WTC11 (cell line): ENCODE results near the gene ZNF335. TPM values are rescaled to one million over a fixed set of nuclear protein-coding genes. Genes with fewer than 3 reads are reported as not detected.

Experiments
- ATAC-seq: fragments of 200-7000 bp; cut with Tn5 transposase; 2 replicates; pipeline ENCODE4 v1.10.0; 2021; ENCODE audit warnings: mild to moderate bottlenecking, moderate library complexity
- CTCF ChIA-PET: fragments of 300-600 bp; sonication (Branson Sonifier 250); formaldehyde crosslinking; loops from one replicate; lab custom pipeline; 2021; ENCODE audit warnings: antibody characterized with exemption; lab: Charles Lee
- POLR2A ChIA-PET: fragments of 350-600 bp; sonication (Branson Sonifier 250); formaldehyde crosslinking; loops from one replicate; lab custom pipeline; 2021; ENCODE audit warnings: antibody characterized with exemption; lab: Charles Lee
- DNase-seq: peaks from one replicate; pipeline ENCODE4 v3.0.0; 2021; ENCODE audit warnings: low spot score
- H3K27ac Mint-ChIP-seq: 2 replicates; pipeline ENCODE4 v1.8.0; 2021; ENCODE audit warnings: mixed read lengths
- H3K27me3 Mint-ChIP-seq: 2 replicates; pipeline ENCODE4 v1.8.0; 2021; ENCODE audit warnings: low read depth, mild to moderate bottlenecking, moderate library complexity, mixed read lengths
- H3K36me3 Mint-ChIP-seq: 2 replicates; pipeline ENCODE4 v1.8.0; 2021; ENCODE audit warnings: mixed read lengths
- H3K4me1 Mint-ChIP-seq: 2 replicates; pipeline ENCODE4 v1.8.0; 2022; ENCODE audit warnings: mixed read lengths
- H3K4me3 Mint-ChIP-seq: 2 replicates; pipeline ENCODE4 v1.8.0; 2021; ENCODE audit warnings: mild to moderate bottlenecking, moderate library complexity, mixed read lengths
- H3K9me3 Mint-ChIP-seq: 2 replicates; pipeline ENCODE4 v1.8.0; 2021; ENCODE audit warnings: mixed read lengths
- CREB1 ChIP-seq: sonication (generic); formaldehyde crosslinking; IDR thresholded peaks from 2 replicates; pipeline ENCODE4 v1.8.0; 2023; ENCODE audit warnings: mild to moderate bottlenecking, missing genetic modification reagents
- CREM ChIP-seq: sonication (generic); formaldehyde crosslinking; IDR thresholded peaks from 2 replicates; pipeline ENCODE4 v1.8.1; 2022; ENCODE audit warnings: mild to moderate bottlenecking, missing genetic modification reagents, moderate library complexity
- GRHL2 ChIP-seq: fragments of 250-450 bp; sonication (Bioruptor Pico); IDR thresholded peaks from 2 replicates; pipeline ENCODE4 v1.8.0; 2022; ENCODE audit warnings: mild to moderate bottlenecking, moderate library complexity; ENCODE audit not compliant: insufficient replicate concordance, severe bottlenecking
- SMAD4 ChIP-seq: sonication (generic); formaldehyde crosslinking; IDR thresholded peaks from 2 replicates; pipeline ENCODE4 v1.8.0; 2022; ENCODE audit warnings: mild to moderate bottlenecking, missing genetic modification reagents
- SP1 ChIP-seq: sonication (generic); formaldehyde crosslinking; conservative IDR thresholded peaks from 2 replicates; pipeline ENCODE4 v1.8.1; 2022; ENCODE audit warnings: missing genetic modification reagents
- TEAD4 ChIP-seq: sonication (generic); formaldehyde crosslinking; IDR thresholded peaks from 2 replicates; pipeline ENCODE4 v1.8.0; 2022; ENCODE audit warnings: mild to moderate bottlenecking, missing genetic modification reagents
- ZBTB21 ChIP-seq: sonication (generic); formaldehyde crosslinking; IDR thresholded peaks from 2 replicates; pipeline ENCODE4 v1.8.1; 2023; ENCODE audit warnings: mild to moderate bottlenecking, missing genetic modification reagents, borderline replicate concordance
- ZNF232 ChIP-seq: sonication (generic); formaldehyde crosslinking; IDR thresholded peaks from 2 replicates; pipeline ENCODE4 v1.8.0; 2022; ENCODE audit warnings: mild to moderate bottlenecking, missing genetic modification reagents
- total RNA-seq: library from RNA; stranded (reverse); gene quantifications from 3 replicates; pipeline ENCODE4 v1.2.3, GENCODE V29; 2021
- TF ChIP-seq, protein P1 (sequence below): sonication (generic); formaldehyde crosslinking; IDR thresholded peaks from 2 replicates; pipeline ENCODE4 v1.8.1; 2022; ENCODE audit warnings: low read depth, mild to moderate bottlenecking, moderate library complexity, missing genetic modification reagents, borderline replicate concordance
- TF ChIP-seq, protein P2 (sequence below): sonication (generic); formaldehyde crosslinking; IDR thresholded peaks from 2 replicates; pipeline ENCODE4 v1.8.1; 2023; ENCODE audit warnings: mild to moderate bottlenecking, missing genetic modification reagents, borderline replicate concordance
- TF ChIP-seq, protein P3 (sequence below): fragments of 250-450 bp; sonication (Bioruptor Pico); conservative IDR thresholded peaks from 2 replicates; pipeline ENCODE4 v1.9.0; 2021; ENCODE audit warnings: mild to moderate bottlenecking
- TF ChIP-seq, protein P4 (sequence below): fragments of 200-600 bp; IDR thresholded peaks from 2 replicates; pipeline ENCODE4 v1.8.0; 2022; ENCODE audit warnings: antibody characterized with exemption

The ZNF335 gene
- total RNA-seq, 1 experiment from 2014 or later, result 20.0 TPM

DNA sequence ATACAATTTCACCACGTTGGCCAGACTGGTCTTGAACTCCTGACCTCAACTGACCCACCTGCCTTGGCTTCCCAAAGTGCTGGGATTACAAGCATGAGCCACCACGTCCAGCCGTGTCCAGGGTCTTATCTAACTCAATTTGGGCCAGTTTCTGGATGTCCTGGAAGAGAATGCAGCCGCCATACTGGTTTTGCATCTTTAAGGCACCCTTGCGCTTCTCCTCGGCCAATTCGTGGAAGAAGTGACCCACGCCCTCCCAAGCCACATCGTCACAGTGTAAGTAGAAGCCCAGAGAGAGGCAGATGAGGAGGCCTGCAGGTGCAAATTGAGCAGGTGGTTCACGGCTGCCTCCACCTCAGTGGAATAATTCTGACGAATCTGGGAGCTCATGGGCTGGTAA lies 3.7 kb upstream of the ZNF335 start:
- Mint-ChIP-seq H3K9me3 (no peaks in the 10 kb centered on the region), H3K27me3 (no peaks in the 10 kb centered on the region; the same call in 1 of the 2 replicates), H3K4me3 (no peak overlapping the region), H3K4me1 (peaks cover 7% of the 10 kb centered on the region), H3K27ac (no peak overlapping the region), H3K36me3 (no peaks in the 10 kb centered on the region)
- DNase-seq (no peak), ATAC-seq (no peak)
- TF ChIP-seq ZNF232 (CRISPR knock-in tag) (no peak), TEAD4 (CRISPR knock-in tag) (no peak)
- TF ChIP-seq, protein P1, sequence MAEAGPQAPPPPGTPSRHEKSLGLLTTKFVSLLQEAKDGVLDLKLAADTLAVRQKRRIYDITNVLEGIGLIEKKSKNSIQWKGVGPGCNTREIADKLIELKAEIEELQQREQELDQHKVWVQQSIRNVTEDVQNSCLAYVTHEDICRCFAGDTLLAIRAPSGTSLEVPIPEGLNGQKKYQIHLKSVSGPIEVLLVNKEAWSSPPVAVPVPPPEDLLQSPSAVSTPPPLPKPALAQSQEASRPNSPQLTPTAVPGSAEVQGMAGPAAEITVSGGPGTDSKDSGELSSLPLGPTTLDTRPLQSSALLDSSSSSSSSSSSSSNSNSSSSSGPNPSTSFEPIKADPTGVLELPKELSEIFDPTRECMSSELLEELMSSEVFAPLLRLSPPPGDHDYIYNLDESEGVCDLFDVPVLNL (CRISPR knock-in tag), result no peak
- ChIA-PET POLR2A (no interaction called here), CTCF (interaction anchor here (0.9 to 3.5 kb wide), 4 partner anchors 11 to 151 kb away, joined by 4 to 16 read pairs (median 10); no protein-coding TSS in a partner anchor)

DNA sequence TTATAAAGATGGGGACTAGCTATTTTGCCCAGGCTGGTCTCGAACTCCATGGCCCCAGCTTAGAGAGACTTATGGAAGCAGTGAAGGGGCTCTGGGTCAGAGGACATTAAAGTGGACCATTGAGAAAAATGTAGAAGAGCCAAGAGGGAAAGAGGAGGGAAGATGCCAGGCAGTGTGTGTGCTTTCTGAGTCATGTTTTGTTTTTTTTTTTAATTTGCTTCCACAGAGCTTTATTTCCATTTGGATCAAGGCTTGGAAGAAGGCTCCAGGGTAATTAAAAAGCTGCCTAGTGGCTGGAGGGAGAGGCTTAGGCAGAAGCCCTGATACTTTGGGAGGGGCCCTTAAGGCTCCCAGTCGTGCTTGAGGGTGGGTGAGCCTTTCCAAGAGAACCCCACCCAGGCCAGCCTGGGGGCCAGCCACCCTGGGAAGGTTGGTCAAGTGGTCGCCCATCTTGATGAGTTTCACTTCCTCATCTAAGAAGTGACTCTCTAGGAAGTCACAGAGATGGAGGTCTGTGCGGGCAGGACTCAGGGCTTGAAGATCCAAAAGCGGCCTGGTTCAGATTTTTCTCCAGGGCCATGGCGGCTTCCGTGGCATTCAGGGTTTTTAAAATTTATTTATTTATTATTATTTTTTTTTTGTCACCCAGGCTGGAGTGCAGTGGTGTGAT lies 3.0 kb upstream of the ZNF335 start:
- CTCF ChIA-PET, result interaction anchor here (1.4 to 3.5 kb wide), 4 partner anchors 12 to 151 kb away, joined by 4 to 16 read pairs (median 11); no protein-coding TSS in a partner anchor
- Mint-ChIP-seq H3K27me3 (no peaks in the 10 kb centered on the region; the same call in 1 of the 2 replicates), H3K36me3 (no peaks in the 10 kb centered on the region), H3K27ac (no peak overlapping the region), H3K9me3 (no peaks in the 10 kb centered on the region), H3K4me1 (peaks cover 11% of the 10 kb centered on the region), H3K4me3 (no peak overlapping the region)
- DNase-seq, result no peak
- POLR2A ChIA-PET, result interaction anchor here (0.6 kb wide), 1 partner anchor 205 kb away, joined by 3 read pairs; no protein-coding TSS in a partner anchor
- TF ChIP-seq SMAD4 (CRISPR knock-in tag) (no peak), ZBTB21 (CRISPR knock-in tag) (no peak), CREB1 (no peak), SP1 (CRISPR knock-in tag) (no peak), CREM (CRISPR knock-in tag) (no peak), GRHL2 (no peak)
- TF ChIP-seq, protein P2, sequence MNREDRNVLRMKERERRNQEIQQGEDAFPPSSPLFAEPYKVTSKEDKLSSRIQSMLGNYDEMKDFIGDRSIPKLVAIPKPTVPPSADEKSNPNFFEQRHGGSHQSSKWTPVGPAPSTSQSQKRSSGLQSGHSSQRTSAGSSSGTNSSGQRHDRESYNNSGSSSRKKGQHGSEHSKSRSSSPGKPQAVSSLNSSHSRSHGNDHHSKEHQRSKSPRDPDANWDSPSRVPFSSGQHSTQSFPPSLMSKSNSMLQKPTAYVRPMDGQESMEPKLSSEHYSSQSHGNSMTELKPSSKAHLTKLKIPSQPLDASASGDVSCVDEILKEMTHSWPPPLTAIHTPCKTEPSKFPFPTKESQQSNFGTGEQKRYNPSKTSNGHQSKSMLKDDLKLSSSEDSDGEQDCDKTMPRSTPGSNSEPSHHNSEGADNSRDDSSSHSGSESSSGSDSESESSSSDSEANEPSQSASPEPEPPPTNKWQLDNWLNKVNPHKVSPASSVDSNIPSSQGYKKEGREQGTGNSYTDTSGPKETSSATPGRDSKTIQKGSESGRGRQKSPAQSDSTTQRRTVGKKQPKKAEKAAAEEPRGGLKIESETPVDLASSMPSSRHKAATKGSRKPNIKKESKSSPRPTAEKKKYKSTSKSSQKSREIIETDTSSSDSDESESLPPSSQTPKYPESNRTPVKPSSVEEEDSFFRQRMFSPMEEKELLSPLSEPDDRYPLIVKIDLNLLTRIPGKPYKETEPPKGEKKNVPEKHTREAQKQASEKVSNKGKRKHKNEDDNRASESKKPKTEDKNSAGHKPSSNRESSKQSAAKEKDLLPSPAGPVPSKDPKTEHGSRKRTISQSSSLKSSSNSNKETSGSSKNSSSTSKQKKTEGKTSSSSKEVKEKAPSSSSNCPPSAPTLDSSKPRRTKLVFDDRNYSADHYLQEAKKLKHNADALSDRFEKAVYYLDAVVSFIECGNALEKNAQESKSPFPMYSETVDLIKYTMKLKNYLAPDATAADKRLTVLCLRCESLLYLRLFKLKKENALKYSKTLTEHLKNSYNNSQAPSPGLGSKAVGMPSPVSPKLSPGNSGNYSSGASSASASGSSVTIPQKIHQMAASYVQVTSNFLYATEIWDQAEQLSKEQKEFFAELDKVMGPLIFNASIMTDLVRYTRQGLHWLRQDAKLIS, result no peak
- TF ChIP-seq, protein P3, sequence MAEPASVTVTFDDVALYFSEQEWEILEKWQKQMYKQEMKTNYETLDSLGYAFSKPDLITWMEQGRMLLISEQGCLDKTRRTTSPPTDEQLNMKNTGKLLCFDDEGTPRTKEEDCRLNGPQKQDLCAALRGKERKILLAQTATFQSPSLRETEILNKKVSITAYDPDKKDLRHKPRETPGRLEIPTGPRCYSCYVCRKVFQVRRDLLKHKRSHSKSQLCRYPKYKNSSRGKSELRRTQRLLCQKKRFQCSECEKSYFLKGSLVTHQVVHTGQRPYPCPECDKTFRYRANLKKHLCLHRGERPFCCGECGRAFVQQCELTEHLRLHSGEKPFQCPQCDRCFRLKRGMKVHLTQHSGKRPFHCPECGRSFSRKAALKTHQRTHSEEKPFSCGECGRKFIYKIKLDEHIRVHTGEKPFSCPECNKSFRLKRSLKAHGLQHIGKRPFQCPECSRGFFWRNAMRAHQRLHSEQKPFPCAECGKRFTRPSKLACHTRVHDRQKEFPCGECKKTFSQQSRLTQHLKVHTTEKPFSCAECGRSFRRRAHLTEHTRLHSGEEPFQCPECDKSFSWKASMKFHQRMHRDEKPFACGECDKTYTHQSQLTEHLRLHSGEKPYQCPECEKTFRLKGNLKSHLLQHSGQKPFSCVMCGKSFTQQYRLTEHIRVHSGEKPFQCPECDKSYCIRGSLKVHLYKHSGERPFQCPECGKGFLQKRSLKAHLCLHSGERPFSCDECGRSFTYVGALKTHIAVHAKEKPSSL, result no peak
- TF ChIP-seq, protein P4, sequence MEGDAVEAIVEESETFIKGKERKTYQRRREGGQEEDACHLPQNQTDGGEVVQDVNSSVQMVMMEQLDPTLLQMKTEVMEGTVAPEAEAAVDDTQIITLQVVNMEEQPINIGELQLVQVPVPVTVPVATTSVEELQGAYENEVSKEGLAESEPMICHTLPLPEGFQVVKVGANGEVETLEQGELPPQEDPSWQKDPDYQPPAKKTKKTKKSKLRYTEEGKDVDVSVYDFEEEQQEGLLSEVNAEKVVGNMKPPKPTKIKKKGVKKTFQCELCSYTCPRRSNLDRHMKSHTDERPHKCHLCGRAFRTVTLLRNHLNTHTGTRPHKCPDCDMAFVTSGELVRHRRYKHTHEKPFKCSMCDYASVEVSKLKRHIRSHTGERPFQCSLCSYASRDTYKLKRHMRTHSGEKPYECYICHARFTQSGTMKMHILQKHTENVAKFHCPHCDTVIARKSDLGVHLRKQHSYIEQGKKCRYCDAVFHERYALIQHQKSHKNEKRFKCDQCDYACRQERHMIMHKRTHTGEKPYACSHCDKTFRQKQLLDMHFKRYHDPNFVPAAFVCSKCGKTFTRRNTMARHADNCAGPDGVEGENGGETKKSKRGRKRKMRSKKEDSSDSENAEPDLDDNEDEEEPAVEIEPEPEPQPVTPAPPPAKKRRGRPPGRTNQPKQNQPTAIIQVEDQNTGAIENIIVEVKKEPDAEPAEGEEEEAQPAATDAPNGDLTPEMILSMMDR, result no peak
- ATAC-seq, result no peak
